GM12875 (cell line): ENCODE measurements around the gene KERA.

Experiments used
- H3K4me3 ChIP-seq: one replicate; pipeline ENCODE4 v1.5.1; 2011; ENCODE audit warnings: low read depth, low read length, control low read depth
- TF ChIP-seq, protein P1 (sequence below): IDR thresholded peaks from 2 replicates; pipeline ENCODE4 v1.5.1; 2011; ENCODE audit warnings: low read depth, mild to moderate bottlenecking, control low read depth, inconsistent platforms, low read length, moderate library complexity, borderline replicate concordance; ENCODE audit not compliant: insufficient read depth

KERA gene

DNA sequence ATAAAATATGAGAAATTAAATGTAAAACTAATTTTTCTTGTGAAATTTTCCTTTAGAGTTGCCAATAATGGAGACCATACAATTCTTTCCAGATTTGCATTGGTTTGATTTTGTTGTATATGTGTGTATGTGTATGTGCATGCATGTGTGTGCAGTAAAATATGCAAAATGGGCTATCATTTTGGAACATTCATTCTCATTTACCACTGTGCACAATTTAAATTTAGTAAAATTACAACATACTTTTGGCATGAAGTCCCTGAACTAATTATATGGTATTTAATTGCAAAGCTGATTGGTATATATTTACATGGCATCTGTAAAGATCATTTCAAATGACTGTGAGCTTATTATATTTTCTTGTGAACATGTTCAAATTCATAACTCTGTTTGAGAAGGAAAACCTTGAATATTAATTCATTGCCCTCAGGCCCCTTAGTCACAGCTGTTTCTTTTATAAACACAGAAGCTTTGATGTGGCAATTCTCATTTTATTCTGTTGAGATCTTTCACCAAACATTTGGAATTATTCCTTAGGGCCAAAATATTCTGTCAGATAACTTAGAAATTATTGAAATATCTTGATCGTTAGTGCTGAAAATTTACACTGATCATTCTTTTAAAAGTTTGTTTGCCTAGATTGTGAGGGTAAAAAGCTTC, 17.6 kb downstream of the KERA start:
- TF ChIP-seq, protein P1, sequence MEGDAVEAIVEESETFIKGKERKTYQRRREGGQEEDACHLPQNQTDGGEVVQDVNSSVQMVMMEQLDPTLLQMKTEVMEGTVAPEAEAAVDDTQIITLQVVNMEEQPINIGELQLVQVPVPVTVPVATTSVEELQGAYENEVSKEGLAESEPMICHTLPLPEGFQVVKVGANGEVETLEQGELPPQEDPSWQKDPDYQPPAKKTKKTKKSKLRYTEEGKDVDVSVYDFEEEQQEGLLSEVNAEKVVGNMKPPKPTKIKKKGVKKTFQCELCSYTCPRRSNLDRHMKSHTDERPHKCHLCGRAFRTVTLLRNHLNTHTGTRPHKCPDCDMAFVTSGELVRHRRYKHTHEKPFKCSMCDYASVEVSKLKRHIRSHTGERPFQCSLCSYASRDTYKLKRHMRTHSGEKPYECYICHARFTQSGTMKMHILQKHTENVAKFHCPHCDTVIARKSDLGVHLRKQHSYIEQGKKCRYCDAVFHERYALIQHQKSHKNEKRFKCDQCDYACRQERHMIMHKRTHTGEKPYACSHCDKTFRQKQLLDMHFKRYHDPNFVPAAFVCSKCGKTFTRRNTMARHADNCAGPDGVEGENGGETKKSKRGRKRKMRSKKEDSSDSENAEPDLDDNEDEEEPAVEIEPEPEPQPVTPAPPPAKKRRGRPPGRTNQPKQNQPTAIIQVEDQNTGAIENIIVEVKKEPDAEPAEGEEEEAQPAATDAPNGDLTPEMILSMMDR: no peak
- H3K4me3 ChIP-seq: no peak overlapping the region

DNA sequence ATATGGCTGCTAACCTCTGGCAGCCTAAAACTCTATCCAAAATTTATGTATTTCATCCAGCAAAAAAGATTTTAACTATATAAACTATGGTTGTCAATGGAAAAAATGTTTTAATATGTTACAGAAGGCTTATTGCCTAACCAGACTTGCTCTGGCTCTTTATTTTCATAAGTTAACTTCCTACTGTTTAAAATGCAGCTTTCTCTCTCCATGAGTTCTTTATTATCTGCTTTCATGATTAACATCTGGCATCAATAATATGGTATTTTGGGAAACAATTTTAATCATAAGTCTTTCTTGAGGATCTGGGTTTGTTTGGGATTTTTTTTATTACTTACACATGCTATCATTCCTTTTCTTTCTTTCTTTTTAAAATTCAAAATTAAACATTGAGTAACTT, 20.5 kb downstream of the KERA start:
- TF ChIP-seq, protein P1: no peak
- H3K4me3 ChIP-seq: no peak overlapping the region

DNA sequence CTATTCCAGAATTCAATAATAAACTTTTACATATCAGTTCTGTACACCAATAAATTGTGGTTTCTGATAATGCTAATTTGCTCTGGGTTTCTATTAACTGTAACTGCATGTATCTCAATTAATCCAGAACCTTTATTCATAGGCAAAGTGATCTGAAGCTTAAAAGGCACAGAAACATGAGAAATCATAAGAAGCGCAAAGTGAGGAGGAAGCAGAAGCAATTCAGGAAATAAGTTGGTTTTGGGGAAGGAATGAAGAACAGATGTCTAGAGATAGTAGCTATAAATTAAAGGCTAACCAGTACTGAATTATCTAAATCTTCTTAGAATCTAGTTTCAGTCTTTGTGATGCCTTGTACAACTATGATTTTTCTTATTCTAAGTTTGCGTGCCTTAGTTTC, 24.6 kb downstream of the KERA start:
- TF ChIP-seq, protein P1: no peak
- H3K4me3 ChIP-seq: no peak overlapping the region

DNA sequence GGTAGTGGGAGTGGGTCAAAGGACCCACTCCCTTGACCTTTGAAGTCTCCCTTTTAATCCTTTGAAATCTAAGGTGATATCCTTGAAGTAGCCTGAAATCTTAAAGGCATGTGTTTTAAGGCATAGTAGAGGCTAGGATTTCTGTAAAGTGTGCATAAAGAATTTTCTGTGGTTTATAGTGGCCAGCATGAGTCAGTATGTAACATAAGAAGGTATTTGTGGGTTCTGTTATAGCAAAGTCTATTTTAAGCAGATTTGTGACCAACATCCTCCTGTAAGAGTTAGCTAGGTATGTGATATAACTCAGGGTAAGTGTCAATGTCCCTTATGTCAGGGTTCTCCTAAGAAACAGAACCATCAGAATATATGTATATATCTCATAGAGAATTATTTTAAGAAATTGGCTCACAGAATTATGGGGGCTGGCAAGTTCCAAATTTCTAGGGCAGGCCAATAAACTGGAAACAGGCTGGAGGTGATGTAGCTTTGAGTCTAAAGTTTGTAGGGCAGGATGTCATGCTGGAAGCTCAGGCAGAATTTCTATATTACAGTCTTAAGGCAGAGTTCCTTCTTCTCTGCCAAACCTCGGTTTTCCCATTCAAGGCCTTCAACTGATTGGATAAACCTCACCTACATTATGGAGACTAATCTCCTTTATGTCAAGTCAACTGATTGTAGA, 34.4 kb downstream of the KERA start:
- TF ChIP-seq, protein P1: no peak
- no peak overlapping the region for H3K4me3 ChIP-seq

DNA sequence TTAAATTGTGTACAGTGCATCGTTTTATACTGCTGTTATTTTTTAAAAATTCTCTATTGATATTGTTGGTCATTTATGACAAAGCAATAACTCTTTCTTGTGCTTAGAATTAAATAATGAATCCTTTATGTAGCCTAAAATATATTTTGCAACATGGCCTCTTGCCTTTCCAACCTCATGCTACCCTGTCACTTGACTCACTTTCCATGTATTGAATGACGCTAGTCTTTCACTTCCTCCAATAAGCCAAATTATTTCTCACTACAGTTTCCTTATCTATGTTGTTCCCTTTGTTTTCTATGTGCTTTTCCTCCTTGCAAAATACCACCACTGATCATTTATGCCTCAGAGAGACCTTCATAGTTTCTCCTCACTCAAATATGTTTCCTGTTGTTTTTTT, 36.7 kb downstream of the KERA start:
- TF ChIP-seq, protein P1: no peak
- H3K4me3 ChIP-seq: no peak overlapping the region

DNA sequence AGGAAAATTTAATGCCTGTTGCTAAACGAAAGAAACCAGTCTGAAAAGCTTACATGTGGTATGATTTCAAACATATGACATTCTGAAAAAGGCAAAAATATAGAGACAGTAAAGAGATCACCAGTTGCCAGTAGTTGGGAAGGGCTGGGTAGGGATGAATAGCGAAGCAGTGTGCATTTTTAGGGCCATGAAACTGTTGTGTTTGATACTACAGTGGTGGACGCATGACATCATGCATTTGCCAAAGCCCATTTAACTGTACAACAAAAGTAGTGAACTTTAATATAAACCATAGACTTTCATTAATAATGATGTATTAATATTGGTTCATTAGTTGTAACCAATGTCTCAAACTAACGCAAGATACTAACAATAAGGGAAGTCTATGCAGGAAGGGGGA, 38.4 kb downstream of the KERA start:
- no peak overlapping the region for H3K4me3 ChIP-seq
- TF ChIP-seq, protein P1: no peak
